ENCODE data around the gene MAP3K4. TPM values are rescaled to one million over a fixed set of nuclear protein-coding genes. Genes with fewer than 3 reads are reported as not detected.

Gene MAP3K4
- total RNA-seq, 1 donor from 2014 or later = 47.7 TPM

- no peaks in the 10 kb centered on the region for H3K4me1 ChIP-seq
- no peak for TF ChIP-seq CTCF (IDR thresholded peaks at IDR 0.05)
Observed at GRCh38 chr6:161094955-161095354, 103.4 kb downstream of the MAP3K4 start.

GRCh38 chr6:161095916-161096315, 104.3 kb downstream of the MAP3K4 start:
- H3K9me3 ChIP-seq = no peaks in the 10 kb centered on the region
- intact Hi-C loops (cut with DNase I) = no loop called here
- H3K27ac ChIP-seq = no peak overlapping the region
- no peak for TF ChIP-seq CTCF (IDR thresholded peaks at IDR 0.05)
- H3K4me3 ChIP-seq = no peak overlapping the region
- ATAC-seq = no peak
- no peak for DNase-seq
- no peaks in the 10 kb centered on the region for H3K27me3 ChIP-seq
- H3K4me1 ChIP-seq = no peaks in the 10 kb centered on the region
- peaks cover 82% of the 10 kb centered on the region for H3K36me3 ChIP-seq

More at GRCh38 chr6:161094955-161095354, 103.4 kb downstream of the MAP3K4 start:
- Histone ChIP-seq H3K4me3 (no peak overlapping the region), H3K27me3 (no peaks in the 10 kb centered on the region), H3K27ac (no peak overlapping the region), H3K36me3 (peaks cover 85% of the 10 kb centered on the region), H3K9me3 (no peaks in the 10 kb centered on the region)
- DNase-seq (no peak), ATAC-seq (no peak)
- intact Hi-C loops (cut with DNase I) = no loop called here

GRCh38 chr6:161100072-161100471, 108.5 kb downstream of the MAP3K4 start:
- TF ChIP-seq CTCF (IDR thresholded peaks at IDR 0.05) = no peak
- intact Hi-C loops (cut with DNase I) = no loop called here
- H3K36me3 ChIP-seq = peaks cover 72% of the 10 kb centered on the region
- ATAC-seq = peak; percentile 49
- H3K4me3 ChIP-seq = no peak overlapping the region
- no peaks in the 10 kb centered on the region for H3K27me3 ChIP-seq
- no peak overlapping the region for H3K27ac ChIP-seq
- H3K9me3 ChIP-seq = no peaks in the 10 kb centered on the region
- no peak for DNase-seq
- no peaks in the 10 kb centered on the region for H3K4me1 ChIP-seq

- intact Hi-C loops (cut with DNase I) = no loop called here
- H3K27ac ChIP-seq = no peak overlapping the region
- no peaks in the 10 kb centered on the region for H3K27me3 ChIP-seq
- no peaks in the 10 kb centered on the region for H3K9me3 ChIP-seq
- peaks cover 75% of the 10 kb centered on the region for H3K36me3 ChIP-seq
- no peak for DNase-seq
- no peak overlapping the region for H3K4me3 ChIP-seq
- H3K4me1 ChIP-seq = no peaks in the 10 kb centered on the region
- ATAC-seq = peak; percentile 31
- TF ChIP-seq CTCF (IDR thresholded peaks at IDR 0.05) = peak; percentile 14
Observed at GRCh38 chr6:161101517-161101916, 109.9 kb downstream of the MAP3K4 start.

- H3K9me3 ChIP-seq = no peaks in the 10 kb centered on the region
- H3K27ac ChIP-seq = no peak overlapping the region
- no peak for DNase-seq
- no peaks in the 10 kb centered on the region for H3K4me1 ChIP-seq
- H3K27me3 ChIP-seq = no peaks in the 10 kb centered on the region
- peaks cover 73% of the 10 kb centered on the region for H3K36me3 ChIP-seq
- intact Hi-C loops (cut with DNase I) = no loop called here
- TF ChIP-seq CTCF (IDR thresholded peaks at IDR 0.05) = no peak
- no peak for ATAC-seq
- H3K4me3 ChIP-seq = no peak overlapping the region
Observed at GRCh38 chr6:161103475-161103874, 111.9 kb downstream of the MAP3K4 start.

GRCh38 chr6:161104966-161105365, 113.4 kb downstream of the MAP3K4 start:
- no peaks in the 10 kb centered on the region for H3K4me1 ChIP-seq
- ATAC-seq (no peak), DNase-seq (no peak)
- H3K27ac ChIP-seq = no peak overlapping the region
- intact Hi-C loops (cut with DNase I) = no loop called here
- H3K9me3 ChIP-seq = no peaks in the 10 kb centered on the region
- no peak overlapping the region for H3K4me3 ChIP-seq
- no peaks in the 10 kb centered on the region for H3K27me3 ChIP-seq
- no peak for TF ChIP-seq CTCF (IDR thresholded peaks at IDR 0.05)
- peaks cover 73% of the 10 kb centered on the region for H3K36me3 ChIP-seq

All from upper lobe of right lung (tissue), 1 donor.